Measurements from ENCODE around the gene GUCY2F.

GUCY2F gene

DNA sequence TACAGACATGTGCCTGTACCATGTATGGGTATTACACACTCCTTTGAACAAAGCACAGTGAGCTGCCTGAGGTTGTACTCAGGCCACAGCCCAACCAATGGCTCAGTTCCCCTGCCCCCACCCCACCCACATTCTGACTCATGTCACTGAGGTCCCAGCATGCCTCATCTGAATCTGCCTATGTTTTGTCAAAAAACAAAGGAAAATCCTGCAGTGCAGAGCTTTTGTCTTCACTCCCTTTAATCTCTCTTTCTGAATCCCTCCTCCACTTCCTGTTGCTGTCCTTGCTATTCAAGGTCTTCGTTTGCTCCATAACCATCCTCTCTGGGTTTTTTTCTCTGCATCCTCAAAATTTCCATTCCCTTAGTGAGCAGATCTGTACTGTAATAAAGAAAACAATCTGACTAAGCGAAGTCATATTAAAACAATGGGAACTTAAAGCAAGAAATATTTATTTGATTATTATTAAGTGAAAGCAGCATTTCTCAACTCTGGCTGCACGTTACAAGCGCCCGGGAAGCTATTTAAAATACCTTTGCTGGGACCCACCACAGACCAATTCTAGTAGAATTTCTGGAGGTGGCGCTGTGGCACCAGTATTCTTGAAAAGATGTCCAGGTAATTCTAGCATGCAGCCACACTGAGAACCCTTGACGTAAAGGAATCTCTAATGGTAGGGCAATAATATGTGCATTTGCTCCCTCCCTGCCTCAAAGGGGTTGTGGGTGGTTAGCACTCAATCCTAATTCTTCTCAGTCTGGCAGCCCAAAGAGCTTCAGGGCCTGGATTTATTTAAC lies 8.7 kb downstream of the GUCY2F start:
- Histone ChIP-seq H3K36me3 (replicated peaks) (no peaks in the 10 kb centered on the region), H3K27me3 (replicated peaks) (no peaks in the 10 kb centered on the region), H3K4me3 (ENCODE audit: low read depth, low read length) (no peak overlapping the region), H3K27ac (peak overlapping the region; percentile 75)
- in situ Hi-C loops (cut with HindIII; ENCODE audit: low pct_ligation_motif_present, low sequenced_read_pairs): no loop called here
- DNase-seq: peak; percentile 81
- peak; percentile 60 for TF ChIP-seq CTCF (IDR thresholded peaks at IDR 0.05; ENCODE audit: low read depth, low read length, missing control alignments)

GRCh38 chrX:109464231-109464630 lies 17.7 kb downstream of the GUCY2F start:
- no peak overlapping the region for H3K4me3 ChIP-seq (ENCODE audit: low read depth, low read length)
- TF ChIP-seq CTCF (IDR thresholded peaks at IDR 0.05; ENCODE audit: low read depth, low read length, missing control alignments): no peak
- DNase-seq: no peak
- H3K36me3 ChIP-seq (replicated peaks): no peaks in the 10 kb centered on the region
- no peaks in the 10 kb centered on the region for H3K27me3 ChIP-seq (replicated peaks)
- H3K27ac ChIP-seq: no peak overlapping the region
- in situ Hi-C loops (cut with HindIII; ENCODE audit: low pct_ligation_motif_present, low sequenced_read_pairs): no loop called here

DNA sequence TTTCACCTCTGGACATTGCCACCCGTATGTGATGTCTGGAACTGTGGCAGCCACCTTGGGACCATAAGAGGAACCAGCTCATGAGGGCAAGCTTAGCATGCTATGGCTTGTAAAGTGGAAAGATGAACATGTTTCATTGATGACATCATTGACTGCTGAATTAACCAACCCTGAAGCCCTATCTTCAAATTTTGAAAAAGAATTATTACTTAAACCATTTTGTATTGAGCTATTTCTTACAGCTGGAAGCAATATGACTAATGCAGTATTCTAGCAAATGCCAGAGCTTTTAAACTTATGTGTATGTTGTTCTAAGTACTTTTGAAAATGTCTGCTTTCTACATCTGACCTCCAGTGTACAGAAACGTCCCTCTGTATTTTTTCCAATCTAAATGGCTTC lies 18.1 kb downstream of the GUCY2F start:
- Histone ChIP-seq H3K27ac (no peak overlapping the region), H3K36me3 (replicated peaks) (no peaks in the 10 kb centered on the region), H3K4me3 (ENCODE audit: low read depth, low read length) (no peak overlapping the region), H3K27me3 (replicated peaks) (no peaks in the 10 kb centered on the region)
- DNase-seq: no peak
- in situ Hi-C loops (cut with HindIII; ENCODE audit: low pct_ligation_motif_present, low sequenced_read_pairs): no loop called here
- TF ChIP-seq CTCF (IDR thresholded peaks at IDR 0.05; ENCODE audit: low read depth, low read length, missing control alignments): no peak

DNA sequence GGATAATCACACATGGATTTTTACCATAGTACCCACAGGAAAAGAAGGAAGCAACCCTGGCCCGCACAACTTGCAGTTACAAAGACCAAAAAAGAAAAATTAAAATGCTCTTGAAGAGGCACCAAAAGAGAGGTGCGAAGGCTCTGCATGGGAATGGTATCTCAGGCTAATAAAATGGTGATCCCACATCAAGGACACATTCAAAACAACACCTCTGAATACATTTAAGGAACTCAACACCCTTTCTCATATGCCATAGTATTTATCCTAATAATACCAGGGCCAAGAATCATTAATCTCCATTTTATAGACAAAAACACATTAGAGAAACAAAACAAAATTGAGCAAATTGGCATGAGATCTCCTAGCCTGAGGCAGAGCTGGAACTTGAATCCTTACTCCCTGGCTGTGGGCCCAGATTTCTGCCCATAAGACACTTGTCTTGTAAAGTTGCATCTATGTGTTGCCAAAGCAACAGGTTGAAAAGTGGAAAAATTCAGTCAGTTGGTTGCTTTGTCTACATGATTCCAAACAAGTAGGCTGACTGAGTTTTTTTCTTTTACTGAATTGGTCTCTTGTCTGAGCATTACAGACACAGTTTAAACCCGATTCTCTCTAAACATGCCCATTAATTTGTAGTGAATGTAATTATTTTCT lies 33.5 kb downstream of the GUCY2F start:
- no peak for DNase-seq
- H3K27me3 ChIP-seq (replicated peaks): no peaks in the 10 kb centered on the region
- no peak overlapping the region for H3K27ac ChIP-seq
- no peak overlapping the region for H3K4me3 ChIP-seq (ENCODE audit: low read depth, low read length)
- in situ Hi-C loops (cut with HindIII; ENCODE audit: low pct_ligation_motif_present, low sequenced_read_pairs): no loop called here
- no peaks in the 10 kb centered on the region for H3K36me3 ChIP-seq (replicated peaks)
- TF ChIP-seq CTCF (IDR thresholded peaks at IDR 0.05; ENCODE audit: low read depth, low read length, missing control alignments): no peak

DNA sequence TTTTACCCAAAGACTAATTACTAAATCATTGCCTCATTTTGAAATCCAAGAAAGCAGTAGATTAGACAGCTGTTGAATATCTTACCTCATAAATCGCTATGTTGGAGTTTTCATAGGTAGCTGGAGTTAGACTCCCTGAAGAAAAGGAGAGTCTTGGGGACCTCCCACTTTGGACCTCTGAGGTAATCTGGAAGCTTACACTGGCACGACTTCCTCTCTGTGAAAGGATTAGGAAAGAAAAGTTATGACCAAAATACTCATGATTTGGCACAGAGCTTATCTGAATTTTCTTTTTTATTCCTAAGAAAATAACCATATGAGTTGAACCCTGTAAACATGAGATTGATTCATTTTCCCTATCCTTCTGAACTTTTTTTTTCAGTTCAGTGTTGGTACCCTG lies 40.6 kb downstream of the GUCY2F start:
- no peaks in the 10 kb centered on the region for H3K36me3 ChIP-seq (replicated peaks)
- in situ Hi-C loops (cut with HindIII; ENCODE audit: low pct_ligation_motif_present, low sequenced_read_pairs): no loop called here
- H3K27ac ChIP-seq: no peak overlapping the region
- no peak for TF ChIP-seq CTCF (IDR thresholded peaks at IDR 0.05; ENCODE audit: low read depth, low read length, missing control alignments)
- no peak for DNase-seq
- H3K4me3 ChIP-seq (ENCODE audit: low read depth, low read length): no peak overlapping the region
- H3K27me3 ChIP-seq (replicated peaks): no peaks in the 10 kb centered on the region

All from brain microvascular endothelial cell (primary cell).